Subcutaneous abdominal adipose tissue (tissue), 5 donors: ENCODE results near the gene PRUNE2.

Experiments used
- H3K27ac ChIP-seq: one replicate; pipeline ENCODE4 v1.7.0; 2013; ENCODE audit warnings: low read depth, mild to moderate bottlenecking, inconsistent platforms, low read length, moderate library complexity
- H3K27me3 ChIP-seq, 5 donors: one replicate each; pipeline ENCODE4 v1.7.0; 2013; ENCODE audit warnings: low read length in 5 of 5, inconsistent platforms in 1 of 5; ENCODE audit not compliant: control insufficient read depth in 5 of 5, insufficient read depth in 4 of 5
- H3K36me3 ChIP-seq, 5 donors: one replicate each; pipeline ENCODE4 v1.7.0; 2013; ENCODE audit warnings: low read length in 5 of 5; ENCODE audit not compliant: control insufficient read depth in 5 of 5, insufficient read depth in 5 of 5
- H3K4me1 ChIP-seq, 5 donors: one replicate each; pipeline ENCODE4 v1.7.0; 2013; ENCODE audit warnings: low read length in 5 of 5, mild to moderate bottlenecking in 3 of 5, moderate library complexity in 1 of 5; ENCODE audit not compliant: control insufficient read depth in 5 of 5, insufficient read depth in 5 of 5
- H3K4me3 ChIP-seq, 5 donors: one replicate each; pipeline ENCODE4 v1.7.0; 2013; ENCODE audit warnings: low read length in 5 of 5, low read depth in 1 of 5
- H3K9ac ChIP-seq, 5 donors: one replicate each; pipeline ENCODE4 v1.7.0; 2013; ENCODE audit warnings: low read length in 5 of 5, mild to moderate bottlenecking in 4 of 5, moderate library complexity in 3 of 5
- H3K9me3 ChIP-seq, 5 donors: one replicate each; pipeline ENCODE4 v1.7.0; 2013; ENCODE audit warnings: low read length in 5 of 5; ENCODE audit not compliant: control insufficient read depth in 5 of 5
- donor health status: healthy.
- donor health status: healthy.
- donor health status: healthy.
- donor health status: healthy.
- donor health status: healthy.

The PRUNE2 gene

DNA sequence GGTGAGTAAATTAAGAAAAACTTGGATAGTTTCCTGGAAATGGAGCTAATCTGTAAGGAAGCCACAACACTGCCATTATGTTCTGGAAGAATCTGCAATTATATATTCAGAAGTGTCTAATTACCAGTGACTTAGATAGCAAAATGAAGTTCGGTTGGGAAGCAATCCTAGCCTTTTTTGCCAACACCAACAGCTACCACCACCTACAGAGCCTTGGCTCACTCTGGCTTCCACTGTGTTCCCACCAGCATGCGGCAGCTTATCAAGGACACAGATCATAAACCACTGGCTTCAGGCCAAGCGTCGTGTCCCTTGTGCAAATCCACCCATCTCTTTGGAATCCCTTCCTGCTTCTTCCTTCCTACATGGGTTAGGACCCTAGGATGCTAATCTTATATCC is 259.7 kb downstream of the PRUNE2 start:
- Histone ChIP-seq H3K36me3 (peaks cover 0 to 7% (median 0%) of the 10 kb centered on the region in 5 donors), H3K9me3 (no peaks in the 10 kb centered on the region), H3K4me3 (no peak overlapping the region), H3K4me1 (peaks cover 0 to 19% (median 12%) of the 10 kb centered on the region in 5 donors), H3K27ac (no peak overlapping the region), H3K9ac (no peak overlapping the region), H3K27me3 (no peaks in the 10 kb centered on the region)

DNA sequence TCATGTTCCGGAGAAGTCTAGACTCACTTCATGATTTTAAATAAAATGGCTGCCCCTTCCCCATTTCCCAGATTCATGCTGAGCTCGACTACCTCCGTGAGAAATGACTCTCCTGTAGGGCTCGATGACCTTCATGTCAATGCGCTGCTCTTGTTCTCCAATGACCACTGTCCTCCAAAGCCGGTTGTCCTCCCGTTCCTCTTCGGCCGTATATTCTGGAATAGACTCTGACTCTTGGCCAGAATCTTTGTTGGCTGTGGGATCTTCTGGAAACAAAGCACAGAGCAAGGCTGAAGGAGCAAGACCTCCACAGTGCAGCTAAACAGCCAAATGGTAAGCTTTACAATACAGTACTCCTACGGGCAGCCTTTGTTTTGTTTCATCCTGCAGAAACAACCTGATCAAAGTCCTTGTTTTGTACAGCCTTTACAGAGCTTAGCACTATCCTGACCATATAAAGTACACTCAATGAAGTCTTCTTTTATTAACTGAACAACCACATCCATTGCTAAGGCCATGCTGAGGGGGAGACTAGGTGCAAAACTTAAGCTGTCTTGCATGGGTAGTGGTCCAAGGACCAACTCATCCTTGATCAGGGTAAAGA is 261.2 kb downstream of the PRUNE2 start:
- Histone ChIP-seq H3K4me3 (no peak overlapping the region), H3K4me1 (peaks cover 0 to 10% (median 4%) of the 10 kb centered on the region in 5 donors), H3K27ac (no peak overlapping the region), H3K9ac (no peak overlapping the region), H3K27me3 (no peaks in the 10 kb centered on the region), H3K9me3 (no peaks in the 10 kb centered on the region), H3K36me3 (peaks cover 0 to 7% (median 0%) of the 10 kb centered on the region in 5 donors)

DNA sequence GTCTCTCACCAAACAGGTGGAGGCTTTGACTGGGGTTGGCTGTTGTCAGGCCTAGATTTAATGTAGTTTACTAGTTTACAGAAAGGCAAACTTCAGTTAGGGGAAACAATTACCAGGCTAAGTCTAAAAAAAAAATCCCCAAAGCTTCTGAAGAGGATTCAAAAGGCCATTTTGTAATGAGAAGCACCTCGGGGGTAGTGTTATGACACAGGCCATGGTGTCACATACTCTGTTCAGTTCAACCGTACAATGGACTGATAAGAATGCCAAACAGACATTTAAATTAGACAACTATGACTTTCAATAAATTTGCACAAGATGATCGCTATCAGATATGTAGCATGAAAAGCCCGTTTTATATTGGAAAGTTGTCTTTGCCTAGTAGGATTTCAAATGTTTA is 261.7 kb downstream of the PRUNE2 start:
- H3K4me1 ChIP-seq: peaks cover 0 to 10% (median 4%) of the 10 kb centered on the region in 5 donors
- no peak overlapping the region for H3K27ac ChIP-seq
- no peak overlapping the region for H3K9ac ChIP-seq
- H3K4me3 ChIP-seq: no peak overlapping the region
- H3K36me3 ChIP-seq: peaks cover 0 to 7% (median 0%) of the 10 kb centered on the region in 5 donors
- no peaks in the 10 kb centered on the region for H3K9me3 ChIP-seq
- no peaks in the 10 kb centered on the region for H3K27me3 ChIP-seq

DNA sequence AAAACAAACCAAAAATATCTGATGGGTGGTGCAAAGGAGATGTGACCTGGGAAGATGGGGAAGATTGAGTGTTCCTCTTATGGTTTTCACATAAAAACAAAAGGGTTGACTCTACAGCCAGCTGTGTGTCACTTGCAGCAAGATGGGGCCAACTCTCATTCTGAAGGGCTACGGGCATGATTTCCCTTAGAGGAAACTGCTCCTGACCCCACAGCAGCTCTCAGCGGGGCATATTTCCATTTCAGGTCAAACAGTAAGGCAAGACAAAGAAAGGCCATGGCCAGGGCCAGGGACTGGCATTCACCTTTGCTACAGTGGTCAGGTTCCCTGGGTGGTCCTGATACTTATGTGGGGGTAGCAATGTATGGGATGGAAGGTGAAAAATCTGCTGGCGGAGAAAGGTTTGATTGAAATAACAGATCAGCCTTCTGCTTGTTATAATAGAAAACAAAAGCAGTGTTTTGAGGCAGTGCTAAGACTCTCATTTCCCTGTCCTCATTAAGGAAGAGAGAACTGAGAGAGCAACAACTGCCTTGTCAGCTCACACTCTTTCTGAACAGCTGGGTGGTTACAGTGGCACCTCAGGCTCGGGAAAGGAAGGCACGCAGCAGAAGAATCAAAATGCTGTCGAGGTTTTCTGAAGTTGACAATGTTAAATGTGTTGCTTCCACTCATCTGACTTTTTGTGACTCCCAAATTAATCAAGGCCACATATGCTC is 262.4 kb downstream of the PRUNE2 start:
- Histone ChIP-seq H3K4me1 (peaks cover 0 to 10% (median 4%) of the 10 kb centered on the region in 5 donors), H3K27me3 (no peaks in the 10 kb centered on the region), H3K27ac (no peak overlapping the region), H3K9ac (no peak overlapping the region), H3K36me3 (peaks cover 0 to 7% (median 0%) of the 10 kb centered on the region in 5 donors), H3K4me3 (no peak overlapping the region), H3K9me3 (no peaks in the 10 kb centered on the region)

DNA sequence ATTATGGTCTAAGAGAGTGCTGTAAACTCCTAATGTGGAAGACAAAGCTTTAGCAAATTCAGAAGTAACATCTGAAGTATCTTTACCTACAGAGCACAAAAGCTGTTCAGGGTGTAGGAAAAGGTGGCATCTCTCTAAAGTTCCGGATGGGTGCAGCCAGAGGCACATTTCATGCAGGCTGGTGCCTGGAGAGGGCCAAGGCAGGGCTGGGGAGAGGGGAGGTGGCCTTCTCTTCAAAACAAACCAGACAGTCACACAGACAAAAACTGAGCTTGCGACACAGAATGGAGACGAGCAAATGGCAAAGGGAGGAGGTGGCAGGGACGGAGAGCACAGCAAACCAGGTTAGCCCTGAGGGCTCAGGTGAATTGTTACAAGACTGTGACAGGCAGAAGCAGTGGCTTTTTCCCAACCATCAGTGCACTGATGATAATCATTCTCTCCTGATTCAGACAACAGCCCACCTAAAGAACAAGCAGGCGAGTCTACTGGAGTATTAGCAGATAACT is 263.2 kb downstream of the PRUNE2 start:
- peaks cover 0 to 10% (median 4%) of the 10 kb centered on the region in 5 donors for H3K4me1 ChIP-seq
- H3K9me3 ChIP-seq: no peaks in the 10 kb centered on the region
- H3K9ac ChIP-seq: no peak overlapping the region
- H3K27me3 ChIP-seq: no peaks in the 10 kb centered on the region
- peaks cover 0 to 5% (median 0%) of the 10 kb centered on the region in 5 donors for H3K36me3 ChIP-seq
- H3K27ac ChIP-seq: no peak overlapping the region
- H3K4me3 ChIP-seq: no peak overlapping the region

DNA sequence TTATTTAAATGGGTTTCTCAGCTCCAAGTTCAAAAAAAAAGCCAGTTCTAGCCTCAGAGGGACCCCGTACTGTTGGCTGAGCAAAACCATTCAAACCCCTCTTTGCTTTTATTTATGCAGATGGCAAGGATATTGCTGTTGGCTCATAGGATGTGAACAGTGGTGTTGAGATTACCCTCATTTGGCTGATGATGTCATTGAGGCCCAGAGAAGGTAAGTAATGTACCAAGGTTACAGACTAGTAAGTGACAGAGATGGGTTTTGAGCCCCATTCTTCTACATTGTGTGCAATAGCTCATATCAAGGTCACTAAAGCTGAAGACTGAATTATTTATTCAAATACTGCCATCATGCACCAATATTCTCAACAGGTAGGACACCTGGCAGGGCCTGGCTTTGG is 263.8 kb downstream of the PRUNE2 start:
- Histone ChIP-seq H3K36me3 (peaks cover 0 to 4% (median 0%) of the 10 kb centered on the region in 5 donors), H3K9me3 (no peaks in the 10 kb centered on the region), H3K27ac (no peak overlapping the region)

DNA sequence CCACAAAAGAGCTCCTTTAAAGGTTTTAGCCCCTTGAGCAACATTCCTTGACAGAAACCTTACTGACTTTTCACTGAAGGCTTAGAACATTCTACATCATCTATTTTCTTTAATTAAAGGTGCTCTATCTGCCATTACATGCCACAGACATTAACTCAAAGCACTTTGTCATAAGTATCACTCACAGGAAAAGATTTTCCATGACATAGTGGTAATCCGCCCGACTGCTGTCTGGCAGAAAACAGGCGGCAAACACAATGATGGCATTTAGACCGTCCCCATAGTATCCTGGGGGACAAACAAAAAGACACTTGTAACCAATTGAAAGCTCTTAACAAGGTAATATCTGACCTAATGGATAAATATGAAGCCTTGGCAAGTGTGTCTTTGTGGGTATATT is 267.9 kb downstream of the PRUNE2 start:
- no peak overlapping the region for H3K9ac ChIP-seq
- H3K27ac ChIP-seq: no peak overlapping the region
- no peaks in the 10 kb centered on the region for H3K9me3 ChIP-seq
- no peak overlapping the region for H3K4me3 ChIP-seq
- no peaks in the 10 kb centered on the region for H3K27me3 ChIP-seq
- peaks cover 0 to 4% (median 0%) of the 10 kb centered on the region in 5 donors for H3K36me3 ChIP-seq
- peaks cover 0 to 10% (median 2%) of the 10 kb centered on the region in 5 donors for H3K4me1 ChIP-seq

More for the DNA sequence above, 263.8 kb downstream of the PRUNE2 start:
- Histone ChIP-seq H3K4me3 (no peak overlapping the region), H3K4me1 (peaks cover 0 to 10% (median 4%) of the 10 kb centered on the region in 5 donors), H3K9ac (no peak overlapping the region), H3K27me3 (no peaks in the 10 kb centered on the region)

DNA sequence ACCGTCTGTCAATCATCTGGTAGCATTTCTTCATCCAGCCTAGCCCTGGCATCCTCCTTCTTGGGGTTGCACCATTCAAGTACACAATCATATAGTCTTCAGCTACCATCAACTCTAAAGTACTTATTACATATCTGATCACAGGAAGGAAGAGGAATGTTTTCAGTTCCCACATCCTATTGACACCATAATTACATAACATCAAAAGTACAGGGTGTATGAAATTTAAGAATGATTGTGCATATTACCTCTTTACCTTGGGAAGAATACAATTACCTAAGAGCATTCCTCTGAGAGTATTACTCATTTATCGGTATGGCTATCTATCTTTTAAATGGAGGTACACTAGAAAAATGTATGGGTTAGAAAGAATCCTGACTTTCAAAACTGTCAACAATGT is 268.5 kb downstream of the PRUNE2 start:
- H3K4me1 ChIP-seq: peaks cover 0 to 4% (median 0%) of the 10 kb centered on the region in 5 donors
- H3K36me3 ChIP-seq: peaks cover 0 to 4% (median 0%) of the 10 kb centered on the region in 5 donors

DNA sequence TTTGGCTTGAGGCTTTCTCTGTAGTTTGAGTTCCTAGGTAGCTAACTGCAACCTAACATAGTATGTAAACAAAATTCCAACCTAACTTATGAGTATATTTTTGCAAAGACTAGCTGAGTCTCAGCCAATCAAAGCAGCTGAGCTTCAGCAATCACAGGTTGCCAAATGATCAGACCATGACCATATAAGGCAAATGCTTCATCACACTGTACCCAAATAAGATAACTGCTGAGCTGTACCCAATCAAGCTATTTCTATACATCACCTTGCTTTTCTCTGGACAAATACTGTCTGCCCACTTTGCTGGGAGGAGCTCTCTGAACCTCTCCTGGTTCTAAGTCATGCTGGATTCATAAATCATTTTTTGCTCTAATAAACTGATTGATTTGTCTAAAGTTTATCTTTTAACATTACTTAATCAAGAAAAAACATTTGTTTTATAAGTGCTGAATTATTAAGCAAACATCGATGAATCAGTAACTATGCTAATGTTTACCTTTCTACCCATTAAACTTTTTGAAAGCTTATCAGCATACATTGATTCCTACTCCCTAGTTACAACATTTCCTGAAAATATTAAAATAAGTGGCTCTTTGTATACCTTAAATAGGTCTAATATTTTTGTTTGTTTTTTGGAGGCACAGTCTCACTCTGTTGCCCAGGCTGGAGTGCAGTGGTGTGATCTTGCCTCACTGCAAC is 271.4 kb downstream of the PRUNE2 start:
- no peak overlapping the region for H3K4me3 ChIP-seq
- H3K27me3 ChIP-seq: no peaks in the 10 kb centered on the region
- no peak overlapping the region for H3K27ac ChIP-seq
- H3K9me3 ChIP-seq: no peaks in the 10 kb centered on the region
- no peaks in the 10 kb centered on the region for H3K36me3 ChIP-seq
- no peaks in the 10 kb centered on the region for H3K4me1 ChIP-seq
- H3K9ac ChIP-seq: no peak overlapping the region

More for the DNA sequence above, 268.5 kb downstream of the PRUNE2 start:
- no peak overlapping the region for H3K4me3 ChIP-seq
- no peaks in the 10 kb centered on the region for H3K9me3 ChIP-seq
- H3K9ac ChIP-seq: no peak overlapping the region
- H3K27ac ChIP-seq: no peak overlapping the region
- no peaks in the 10 kb centered on the region for H3K27me3 ChIP-seq

DNA sequence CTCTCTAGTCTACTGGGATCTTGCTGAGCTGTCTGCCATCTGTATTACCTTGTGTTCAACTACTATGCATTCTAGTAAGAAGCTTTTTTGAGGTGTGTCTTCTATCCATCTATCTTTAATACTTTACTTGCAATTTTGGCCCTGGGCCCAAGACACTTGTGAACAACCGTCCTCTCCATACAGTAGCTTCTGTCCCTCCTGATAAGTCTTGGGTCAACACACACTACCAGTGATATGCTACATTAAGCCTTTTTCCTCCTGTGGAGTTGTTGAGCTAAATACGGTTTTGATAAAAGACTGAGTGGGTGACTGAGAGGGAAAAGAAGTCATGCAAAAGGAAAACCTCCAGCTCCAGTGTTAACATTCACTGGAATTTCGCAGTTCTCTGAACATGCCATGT is 275.0 kb downstream of the PRUNE2 start:
- Histone ChIP-seq H3K27me3 (no peaks in the 10 kb centered on the region), H3K4me1 (no peaks in the 10 kb centered on the region), H3K9ac (no peak overlapping the region), H3K27ac (no peak overlapping the region), H3K9me3 (no peaks in the 10 kb centered on the region), H3K4me3 (no peak overlapping the region), H3K36me3 (no peaks in the 10 kb centered on the region)
